ENCODE results near the gene CD247. TPM values are rescaled to one million over a fixed set of nuclear protein-coding genes. Genes with fewer than 3 reads are reported as not detected.

Gene CD247
- total RNA-seq, 1 donor from 2014 or later, result 8.9 TPM

- Histone ChIP-seq H3K9me3 (no peaks in the 10 kb centered on the region), H3K4me3 (no peak overlapping the region), H3K27me3 (no peaks in the 10 kb centered on the region), H3K36me3 (no peaks in the 10 kb centered on the region), H3K27ac (no peak overlapping the region), H3K4me1 (no peaks in the 10 kb centered on the region)
- DNase-seq, result no peak
- intact Hi-C loops (cut with DNase I), result no loop called here
- TF ChIP-seq CTCF (IDR thresholded peaks at IDR 0.05), result no peak
- no peak for ATAC-seq
These were observed 16.7 kb downstream of the CD247 start for GRCh38 chr1:167501515-167502191.

GRCh38 chr1:167500283-167500860 lies 18.0 kb downstream of the CD247 start:
- no peak overlapping the region for H3K4me3 ChIP-seq
- intact Hi-C loops (cut with DNase I), result no loop called here
- no peaks in the 10 kb centered on the region for H3K27me3 ChIP-seq
- H3K4me1 ChIP-seq, result no peaks in the 10 kb centered on the region
- H3K36me3 ChIP-seq, result no peaks in the 10 kb centered on the region
- H3K9me3 ChIP-seq, result no peaks in the 10 kb centered on the region
- no peak for ATAC-seq
- TF ChIP-seq CTCF (IDR thresholded peaks at IDR 0.05), result no peak
- DNase-seq, result no peak
- no peak overlapping the region for H3K27ac ChIP-seq

- no peak for ATAC-seq
- Histone ChIP-seq H3K27ac (no peak overlapping the region), H3K36me3 (no peaks in the 10 kb centered on the region), H3K4me3 (no peak overlapping the region), H3K27me3 (no peaks in the 10 kb centered on the region), H3K9me3 (no peaks in the 10 kb centered on the region), H3K4me1 (no peaks in the 10 kb centered on the region)
- no peak for TF ChIP-seq CTCF (IDR thresholded peaks at IDR 0.05)
- DNase-seq, result no peak
- intact Hi-C loops (cut with DNase I), result no loop called here
These were observed 18.6 kb downstream of the CD247 start for GRCh38 chr1:167499664-167500101.

- no peak for ATAC-seq
These were observed 19.2 kb downstream of the CD247 start for GRCh38 chr1:167499106-167499505.

GRCh38 chr1:167496797-167497619 lies 21.3 kb downstream of the CD247 start:
- H3K36me3 ChIP-seq, result no peaks in the 10 kb centered on the region
- peaks cover 7% of the 10 kb centered on the region for H3K4me1 ChIP-seq
- H3K27ac ChIP-seq, result no peak overlapping the region
- intact Hi-C loops (cut with DNase I), result no loop called here
- no peak overlapping the region for H3K4me3 ChIP-seq
- DNase-seq, result no peak
- no peak for ATAC-seq
- no peaks in the 10 kb centered on the region for H3K9me3 ChIP-seq
- H3K27me3 ChIP-seq, result no peaks in the 10 kb centered on the region
- no peak for TF ChIP-seq CTCF (IDR thresholded peaks at IDR 0.05)

More at GRCh38 chr1:167499106-167499505, 19.2 kb downstream of the CD247 start:
- Histone ChIP-seq H3K9me3 (no peaks in the 10 kb centered on the region), H3K4me1 (no peaks in the 10 kb centered on the region), H3K27ac (no peak overlapping the region), H3K4me3 (no peak overlapping the region), H3K27me3 (no peaks in the 10 kb centered on the region), H3K36me3 (no peaks in the 10 kb centered on the region)
- no peak for DNase-seq
- TF ChIP-seq CTCF (IDR thresholded peaks at IDR 0.05), result no peak
- intact Hi-C loops (cut with DNase I), result no loop called here
